Endothelial cell of umbilical vein (primary cell): ENCODE results near the gene NOX1. TPM values are rescaled to one million over a fixed set of nuclear protein-coding genes. Genes with fewer than 3 reads are reported as not detected.

ENCODE experiments used
- BruUV-seq: library from RNA; stranded (reverse); fragments of 400-500 nt; replicated peaks from 2 replicates; lab custom pipeline; 2021; lab: Mats Ljungman, UMichigan
- CTCF ChIA-PET: fragments of 300-600, 350-600 bp; sonication (Branson Sonifier 250); formaldehyde crosslinking; loops from one replicate; lab custom pipeline; 2021; ENCODE audit warnings: antibody characterized with exemption, inconsistent platforms; lab: Charles Lee
- POLR2A ChIA-PET: fragments of 300-600, 350-600 bp; sonication (Branson Sonifier 250); formaldehyde crosslinking; loops from one replicate; lab custom pipeline; 2021; ENCODE audit warnings: antibody characterized with exemption, inconsistent platforms; lab: Charles Lee
- DNase-seq: peaks from one replicate; pipeline ENCODE4 v3.0.0-alpha.2; 2011; ENCODE audit warnings: low read depth, low spot score
- FAIRE-seq: peaks from 2 replicates; lab custom pipeline; 2011; peaks lifted over from hg19 to GRCh38; lab: Jason Lieb, UNC
- H2AFZ ChIP-seq: 2 replicates; pipeline ENCODE4 v1.6.0; 2012; ENCODE audit warnings: low read depth, low read length, control low read depth, inconsistent platforms
- H3K27ac ChIP-seq: 2 replicates; pipeline ENCODE4 v1.5.1; 2011; ENCODE audit warnings: low read depth, mild to moderate bottlenecking, control low read depth, low read length, moderate library complexity; ENCODE audit not compliant: insufficient read depth
- H3K27me3 ChIP-seq, 2 experiments: 2 replicates each; pipeline versions ENCODE4 v1.6.0 to v1.6.1; 2011; ENCODE audit warnings: low read length in 2 of 2, mixed read lengths in 1 of 2; ENCODE audit not compliant: control insufficient read depth in 2 of 2, insufficient read depth in 2 of 2
- H3K36me3 ChIP-seq, 2 experiments: 2 replicates in 1 of 2; 3 replicates in 1 of 2; pipeline ENCODE4 v1.5.1; 2011; ENCODE audit warnings: low read length in 2 of 2, mild to moderate bottlenecking in 1 of 2, moderate library complexity in 1 of 2; ENCODE audit not compliant: control insufficient read depth in 2 of 2, insufficient read depth in 2 of 2; ENCODE audit errors: extremely low read depth in 1 of 2
- H3K4me1 ChIP-seq: 3 replicates; pipeline ENCODE4 v1.5.1; 2011; ENCODE audit warnings: mild to moderate bottlenecking, low read length; ENCODE audit not compliant: control insufficient read depth, insufficient read depth; ENCODE audit errors: extremely low read depth
- H3K4me2 ChIP-seq: 2 replicates; pipeline ENCODE4 v1.6.1; 2011; ENCODE audit warnings: low read length, control low read depth, mixed read lengths; ENCODE audit not compliant: insufficient read depth
- H3K4me3 ChIP-seq, 3 experiments: fragments of 200-600 bp in 1 of 3; sonication (generic), shearing (Covaris generic) in 1 of 3; replicated peaks in 1 of 3; 2 replicates each; pipeline ENCODE4 v1.5.1; 2011 to 2016; ENCODE audit warnings: control low read depth in 3 of 3, low read length in 3 of 3, mild to moderate bottlenecking in 2 of 3, inconsistent platforms in 1 of 3, low read depth in 1 of 3, moderate library complexity in 1 of 3; ENCODE audit not compliant: insufficient read depth in 1 of 3
- H3K79me2 ChIP-seq: 2 replicates; pipeline ENCODE4 v1.6.0; 2012; ENCODE audit warnings: low read length, inconsistent platforms; ENCODE audit not compliant: control insufficient read depth, insufficient read depth
- H3K9ac ChIP-seq: replicated peaks from 2 replicates; pipeline ENCODE3; 2011; ENCODE audit warnings: low read length, control low read depth; ENCODE audit not compliant: insufficient read depth; ENCODE audit errors: extremely low read depth
- H3K9me1 ChIP-seq: replicated peaks from 3 replicates; pipeline ENCODE4 v1.6.0; 2011; ENCODE audit warnings: mild to moderate bottlenecking, low read length; ENCODE audit not compliant: control insufficient read depth, insufficient read depth; ENCODE audit errors: extremely low read depth
- H3K9me3 ChIP-seq: replicated peaks from 2 replicates; pipeline ENCODE4 v1.5.1; 2012; ENCODE audit warnings: low read length, inconsistent platforms; ENCODE audit not compliant: control insufficient read depth, insufficient read depth
- H4K20me1 ChIP-seq: replicated peaks from 2 replicates; pipeline ENCODE3; 2011; ENCODE audit warnings: mild to moderate bottlenecking, low read length; ENCODE audit not compliant: control insufficient read depth, insufficient read depth; ENCODE audit errors: extremely low read depth
- CTCF ChIP-seq, 2 donors: IDR thresholded peaks; 1 replicate in 1 of 2; 2 replicates in 1 of 2; pipeline ENCODE4 v1.5.1; 2011; ENCODE audit warnings: low read length in 2 of 2, mild to moderate bottlenecking in 2 of 2, moderate library complexity in 2 of 2, control low read depth in 1 of 2, inconsistent platforms in 1 of 2, low read depth in 1 of 2; ENCODE audit not compliant: insufficient read depth in 1 of 2; ENCODE audit errors: extremely low read depth in 1 of 2
- EZH2 ChIP-seq: IDR thresholded peaks from 2 replicates; pipeline ENCODE4 v1.6.1; 2012; ENCODE audit warnings: borderline replicate concordance, low read depth, mild to moderate bottlenecking, moderate library complexity, low read length, inconsistent platforms; ENCODE audit not compliant: severe bottlenecking
- FOS ChIP-seq: IDR thresholded peaks from 2 replicates; pipeline ENCODE4 v1.6.1; 2011; ENCODE audit warnings: mild to moderate bottlenecking, low read length, moderate library complexity, borderline replicate concordance; ENCODE audit not compliant: insufficient read depth
- GATA2 ChIP-seq: IDR thresholded peaks from 2 replicates; pipeline ENCODE4 v1.7.0; 2011; ENCODE audit warnings: low read depth, mild to moderate bottlenecking, moderate library complexity, mixed read lengths, low read length; ENCODE audit not compliant: insufficient read length, insufficient read depth
- JUN ChIP-seq: IDR thresholded peaks from 2 replicates; pipeline ENCODE4 v1.6.1; 2011; ENCODE audit warnings: borderline replicate concordance, low read depth; ENCODE audit not compliant: insufficient read length, insufficient read depth
- MAX ChIP-seq: IDR thresholded peaks from 2 replicates; pipeline ENCODE4 v1.6.1; 2011; ENCODE audit not compliant: insufficient read depth, insufficient read length
- MYC ChIP-seq: IDR thresholded peaks from one replicate; pipeline ENCODE4 v1.6.1; 2011; ENCODE audit warnings: mild to moderate bottlenecking, low read depth, low read length
- POLR2A ChIP-seq: IDR thresholded peaks from 2 replicates; pipeline ENCODE4 v1.6.1; 2012; ENCODE audit warnings: low read depth, mild to moderate bottlenecking, control low read depth, low read length
- POLR2AphosphoS5 ChIP-seq: IDR thresholded peaks from 2 replicates; pipeline ENCODE4 v1.6.1; 2012; ENCODE audit warnings: low read depth, mild to moderate bottlenecking, control low read depth, low read length, moderate library complexity; ENCODE audit not compliant: insufficient read depth
- dilution Hi-C: fragments of 300-500 bp; cut with MboI; formaldehyde crosslinking; loops from one replicate; pipeline ENCODE4 v1.15.0; 2019; ENCODE audit warnings: low sequenced_read_pairs; ENCODE audit not compliant: extremely low pct_ligation_motif_present
- intact Hi-C: fragments of 100-400 bp; cut with micrococcal nuclease; formaldehyde crosslinking; loops from one replicate; pipeline ENCODE4 v1.10.0; 2022
- polyA plus RNA-seq, 4 experiments: library from polyadenylated mRNA; depleted of rRNA in 3 of 4; stranded (reverse) in 3 of 4; unstranded in 1 of 4; fragments of >200 nt; gene quantifications; 2 replicates each; pipeline versions ENCODE4 v1.2.1 to v1.2.3, GENCODE V29; 2011 to 2012; ENCODE audit warnings: missing spikeins in 1 of 4
- total RNA-seq: library from RNA; stranded (reverse); gene quantifications from 2 replicates; pipeline ENCODE4 v1.2.3, GENCODE V29; 2021

Gene NOX1
- total and polyA plus RNA-seq, 2 donors (not counting 3 experiments of a cell fraction or from before 2014, with no cell fraction given), result not detected

GRCh38 chrX:100915562-100915961 is 41.4 kb upstream of the NOX1 start:
- dilution Hi-C loops, result no loop called here
- no peak for FAIRE-seq
- H3K4me3 ChIP-seq, result no peak overlapping the region

More at GRCh38 chrX:100915562-100915961, 41.4 kb upstream of the NOX1 start:
- no TSS peak for BruUV-seq
- H3K27ac ChIP-seq, result no peak overlapping the region
- H3K27me3 ChIP-seq, result no peaks in the 10 kb centered on the region
- no peaks in the 10 kb centered on the region for H3K9me1 ChIP-seq
- H3K9me3 ChIP-seq, result no peaks in the 10 kb centered on the region
- no peaks in the 10 kb centered on the region for H4K20me1 ChIP-seq
- no peak overlapping the region for H3K9ac ChIP-seq
- no peaks in the 10 kb centered on the region for H3K36me3 ChIP-seq
- CTCF ChIA-PET, result no interaction called here
- no peak overlapping the region for H3K4me2 ChIP-seq
- DNase-seq, result no peak
- no peak for TF ChIP-seq MYC
- no peak for TF ChIP-seq POLR2A
- TF ChIP-seq CTCF (IDR thresholded peaks at IDR 0.05; ENCODE audit: extremely low read depth in 1 of 2, insufficient read depth in 1 of 2, low read depth in 1 of 2, low read length in 2 of 2), result no peak
- no peak for TF ChIP-seq MAX
- no peak for TF ChIP-seq JUN
- no peak for TF ChIP-seq EZH2
- TF ChIP-seq FOS, result no peak
- TF ChIP-seq GATA2, result no peak
- no peak for TF ChIP-seq POLR2AphosphoS5
- no peak overlapping the region for H2AFZ ChIP-seq
- no peaks in the 10 kb centered on the region for H3K79me2 ChIP-seq
- POLR2A ChIA-PET, result interaction anchor here (0.5 kb wide), 1 partner anchor 503 kb away, joined by 4 read pairs; no protein-coding TSS in a partner anchor
- intact Hi-C loops, result no loop called here
- H3K4me1 ChIP-seq, result peaks cover 13% of the 10 kb centered on the region
